HepG2 (cell line): ENCODE results near the gene SSR2. TPM values are rescaled to one million over a fixed set of nuclear protein-coding genes. Genes with fewer than 3 reads are reported as not detected.

Experiments
- AFF4 ChIP-seq: sonication (generic); formaldehyde crosslinking; IDR thresholded peaks from 2 replicates; pipeline ENCODE4 v1.4.0; 2020; ENCODE audit warnings: missing genetic modification reagents
- AHR ChIP-seq: IDR thresholded peaks from 2 replicates; pipeline ENCODE4 v1.6.1; 2018; ENCODE audit warnings: missing genetic modification reagents, missing compliant biosample characterization
- ARNT2 ChIP-seq: sonication (generic); formaldehyde crosslinking; IDR thresholded peaks from 2 replicates; pipeline ENCODE4 v1.8.0; 2022; ENCODE audit warnings: mild to moderate bottlenecking, low read depth, missing genetic modification reagents, moderate library complexity
- ATF2 ChIP-seq: sonication (generic); formaldehyde crosslinking; IDR thresholded peaks from 2 replicates; pipeline ENCODE4 v1.4.0; 2020; ENCODE audit warnings: missing genetic modification reagents
- ATM ChIP-seq: fragments of 450-650 bp; IDR thresholded peaks from 2 replicates; pipeline ENCODE4 v1.7.1; 2017; ENCODE audit warnings: mild to moderate bottlenecking, borderline replicate concordance
- FOXC1 ChIP-seq: sonication (generic); formaldehyde crosslinking; IDR thresholded peaks from 2 replicates; pipeline ENCODE4 v1.8.0; 2022; ENCODE audit warnings: mild to moderate bottlenecking, missing genetic modification reagents, borderline replicate concordance
- FOXO4 ChIP-seq: sonication (generic); formaldehyde crosslinking; conservative IDR thresholded peaks from 2 replicates; pipeline ENCODE4 v1.8.1; 2023; ENCODE audit warnings: missing genetic modification reagents
- FOXP4 ChIP-seq: sonication (generic); formaldehyde crosslinking; IDR thresholded peaks from 2 replicates; pipeline ENCODE4 v1.4.0; 2020; ENCODE audit warnings: missing genetic modification reagents
- GPN1 ChIP-seq: sonication (generic); formaldehyde crosslinking; IDR thresholded peaks from 2 replicates; pipeline ENCODE4 v1.5.1; 2020; ENCODE audit warnings: missing genetic modification reagents, borderline replicate concordance
- KAT7 ChIP-seq: IDR thresholded peaks from 2 replicates; pipeline ENCODE4 v1.6.1; 2018; ENCODE audit warnings: borderline replicate concordance, missing compliant biosample characterization
- KDM5B ChIP-seq: sonication (generic); formaldehyde crosslinking; IDR thresholded peaks from 2 replicates; pipeline ENCODE4 v1.4.0; 2020; ENCODE audit warnings: missing genetic modification reagents, mild to moderate bottlenecking, borderline replicate concordance
- POLR2A ChIP-seq, 2 experiments: IDR thresholded peaks; 2 replicates each; pipeline ENCODE4 v1.6.1; 2011; ENCODE audit warnings: low read depth in 2 of 2, low read length in 2 of 2, mild to moderate bottlenecking in 1 of 2, moderate library complexity in 1 of 2; ENCODE audit not compliant: insufficient read depth in 1 of 2
- RXRA ChIP-seq: sonication (generic); formaldehyde crosslinking; IDR thresholded peaks from 2 replicates; pipeline ENCODE4 v1.5.1; 2020; ENCODE audit warnings: missing genetic modification reagents
- TGIF2 ChIP-seq: IDR thresholded peaks from 2 replicates; pipeline ENCODE4 v1.6.1; 2016; ENCODE audit warnings: control low read depth, missing compliant biosample characterization
- ZNF121 ChIP-seq: sonication (generic); formaldehyde crosslinking; IDR thresholded peaks from 2 replicates; pipeline ENCODE4 v1.5.0; 2020; ENCODE audit warnings: mild to moderate bottlenecking, missing genetic modification reagents
- ZNF343 ChIP-seq: sonication (generic); formaldehyde crosslinking; IDR thresholded peaks from 2 replicates; pipeline ENCODE4 v1.4.0; 2020; ENCODE audit warnings: mild to moderate bottlenecking, missing genetic modification reagents
- ZNF652 ChIP-seq: IDR thresholded peaks from 2 replicates; pipeline ENCODE4 v1.6.1; 2016; ENCODE audit warnings: low read depth, borderline replicate concordance
- ZNF777 ChIP-seq: sonication (generic); formaldehyde crosslinking; IDR thresholded peaks from 2 replicates; pipeline ENCODE4 v1.4.0; 2020; ENCODE audit warnings: missing genetic modification reagents
- ZNF782 ChIP-seq: sonication (generic); formaldehyde crosslinking; IDR thresholded peaks from 2 replicates; pipeline ENCODE4 v1.4.0; 2020; ENCODE audit warnings: missing genetic modification reagents, mild to moderate bottlenecking, borderline replicate concordance
- ZNF816 ChIP-seq: sonication (generic); formaldehyde crosslinking; IDR thresholded peaks from 2 replicates; pipeline ENCODE4 v1.8.0; 2022; ENCODE audit warnings: missing genetic modification reagents, mild to moderate bottlenecking, borderline replicate concordance
- ZSCAN9 ChIP-seq: IDR thresholded peaks from 2 replicates; pipeline ENCODE4 v1.6.1; 2016; ENCODE audit warnings: borderline replicate concordance
- polyA plus RNA-seq, 8 experiments: library from polyadenylated mRNA; depleted of rRNA in 3 of 8; stranded (reverse) in 7 of 8; unstranded in 1 of 8; fragments of >200 nt; fragmentation: Illumina TruSeq in 4 of 8; extraction: Trizol in 4 of 8; gene quantifications; 2 replicates each; pipeline versions ENCODE4 v1.2.1 to v1.2.3, GENCODE V29; 2011 to 2016; ENCODE audit warnings: low read depth in 4 of 8, missing spikeins in 1 of 8, mixed read lengths in 1 of 8; ENCODE audit not compliant: insufficient read depth in 1 of 8
- total RNA-seq, 5 experiments: library from RNA; depleted of rRNA; stranded (reverse); fragments of >200 nt; fragmentation: Illumina TruSeq; extraction: Trizol; gene quantifications; 2 replicates each; pipeline ENCODE4 v1.2.3, GENCODE V29; 2016; ENCODE audit warnings: low read depth in 1 of 5

Gene SSR2
- total and polyA plus RNA-seq, 2 of the 13 experiments (the other 11 are each of a cell fraction or from before 2014, with no cell fraction given) = 284 to 461 TPM

GRCh38 chr1:156020293-156021092, at the start of gene SSR2 (continued):
- TF ChIP-seq AHR (CRISPR knock-in tag) (no peak), KAT7 (no peak), FOXO4 (CRISPR knock-in tag) (0 out of 2 replicates have a peak, but pooled peaks have one; percentile 23), KDM5B (CRISPR knock-in tag) (no peak; the same call in 1 of the 2 replicates), ZNF121 (no peak), ZNF777 (CRISPR knock-in tag) (no peak), ZNF343 (CRISPR knock-in tag) (no peak), AFF4 (CRISPR knock-in tag) (no peak), TGIF2 (peak; percentile 68; the same call in 1 of the 2 replicates), ZNF782 (CRISPR knock-in tag) (no peak), ZSCAN9 (CRISPR knock-in tag) (no peak), RXRA (CRISPR knock-in tag) (0 out of 2 replicates have a peak, but pooled peaks have one; percentile 58), ZNF652 (CRISPR knock-in tag) (peak; percentile 36; the same call in 1 of the 2 replicates), ARNT2 (0 out of 2 replicates have a peak, but pooled peaks have one; percentile 13), FOXP4 (no peak), ZNF816 (CRISPR knock-in tag) (no peak), GPN1 (CRISPR knock-in tag) (no peak), POLR2A (IDR thresholded peaks at IDR 0.05; ENCODE audit: insufficient read depth in 1 of 2, low read depth in 2 of 2, low read length in 2 of 2) (peak; percentile 83 to 90), FOXC1 (no peak), ATM (no peak), ATF2 (CRISPR knock-in tag) (0 out of 2 replicates have a peak, but pooled peaks have one; percentile 27)
